H1 (cell line): ENCODE data around the gene LRRFIP1. TPM values are rescaled to one million over a fixed set of nuclear protein-coding genes. Genes with fewer than 3 reads are reported as not detected.

ENCODE experiments used
- CTCF ChIP-seq, 3 experiments: IDR thresholded peaks; 1 replicate in 2 of 3; 2 replicates in 1 of 3; pipeline versions ENCODE4 v1.5.1 to v1.6.1; 2011; ENCODE audit warnings: low read length in 3 of 3, mild to moderate bottlenecking in 3 of 3, inconsistent platforms in 2 of 3, low read depth in 1 of 3, moderate library complexity in 1 of 3; ENCODE audit not compliant: insufficient read depth in 1 of 3; ENCODE audit errors: control extremely low read depth in 1 of 3
- USF2 ChIP-seq: IDR thresholded peaks from 2 replicates; pipeline ENCODE4 v1.6.1; 2011; ENCODE audit warnings: low read length, improper control_type of control experiment
- polyA plus RNA-seq, 7 experiments: library from polyadenylated mRNA; depleted of rRNA in 3 of 7; stranded (reverse) in 5 of 7; unstranded in 2 of 7; fragments of >200 nt in 5 of 7; fragments of 200-250 nt in 2 of 7; gene quantifications; 1 replicate in 5 of 7; 2 replicates in 1 of 7; 4 replicates in 1 of 7; pipeline versions ENCODE4 v1.2.1 to v1.2.3, GENCODE V29; 2011 to 2013; ENCODE audit warnings: missing spikeins in 2 of 7, mixed read lengths in 2 of 7
- total RNA-seq: library from RNA; stranded (reverse); fragmentation: NEBNext Ultra II Directional; extraction: Animal tissue kit (Norgen Biotek cat#: 25700); gene quantifications from 2 replicates; pipeline ENCODE4 v1.2.1, GENCODE V29; 2021

Gene LRRFIP1
- total and polyA plus RNA-seq, 2 of the 8 experiments (the other 6 are each of a cell fraction or from before 2014, with no cell fraction given): 12.1 to 75.8 TPM

DNA sequence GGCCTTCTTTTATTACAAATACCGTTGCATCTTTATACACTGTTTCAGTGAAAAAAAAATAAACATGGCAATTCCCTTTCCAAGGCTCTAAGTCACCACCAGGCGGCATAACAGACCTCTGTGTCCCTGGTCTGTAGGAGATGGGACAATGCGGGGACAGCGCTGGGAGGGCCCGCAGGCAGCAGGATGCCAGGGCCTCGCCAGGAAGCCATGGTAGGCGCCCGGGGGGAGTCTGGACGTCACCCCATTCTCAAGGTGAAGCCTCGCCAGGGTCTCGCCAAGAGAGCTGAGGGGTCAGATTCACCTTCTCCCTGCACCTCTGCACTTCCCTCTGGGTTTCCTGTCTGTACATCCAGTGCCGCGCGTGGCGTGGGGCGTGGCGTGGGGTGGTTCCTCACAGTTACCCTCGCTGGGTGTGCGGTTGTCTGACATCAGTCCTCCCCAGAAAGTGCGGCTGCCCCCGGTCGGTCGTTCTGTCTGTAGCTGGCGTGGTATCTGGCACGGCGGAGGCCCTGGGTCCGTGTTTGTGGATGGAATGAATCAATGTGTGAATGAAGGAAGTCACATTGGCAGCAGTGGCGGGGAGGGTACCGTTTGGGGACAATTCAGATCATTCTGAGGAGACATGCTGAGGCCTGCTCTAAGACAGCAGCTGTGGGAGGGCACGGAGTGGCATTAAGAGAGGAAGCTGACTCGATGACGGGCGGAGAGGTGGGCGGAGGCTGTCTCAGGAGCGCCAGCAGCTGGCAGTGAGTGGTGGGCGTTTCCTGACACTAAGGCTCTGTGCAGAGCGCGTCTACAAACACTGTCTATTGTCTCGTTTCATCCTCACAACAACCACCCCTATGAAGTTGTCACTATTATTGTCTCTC is 46.0 kb downstream of the LRRFIP1 start (continued):
- TF ChIP-seq CTCF (IDR thresholded peaks at IDR 0.05; ENCODE audit: control extremely low read depth in 1 of 3, insufficient read depth in 1 of 3, low read depth in 1 of 3, low read length in 3 of 3): peak; percentile 55 to 82 (median 76)
- TF ChIP-seq USF2: no peak
